GM12878 (cell line): ENCODE measurements around the gene SLC29A2. TPM values are rescaled to one million over a fixed set of nuclear protein-coding genes. Genes with fewer than 3 reads are reported as not detected.
A peak's percentile ranks its signal among the peaks of the same experiment; 100 is the strongest.

Experiments used
- ATAC-seq: fragments of 200-7000 bp; cut with Tn5 transposase; 3 replicates; pipeline ENCODE4 v1.9.1; 2020; ENCODE audit warnings: mild to moderate bottlenecking, moderate library complexity
- BruUV-seq: library from RNA; stranded (reverse); fragments of 400-500 nt; replicated peaks from 2 replicates; lab custom pipeline; 2021; lab: Mats Ljungman, UMichigan
- CTCF ChIA-PET: fragments of 300-600 bp; sonication (Branson Sonifier 250); formaldehyde crosslinking; extraction: SDS; loops from one replicate; lab custom pipeline; 2021; ENCODE audit warnings: inconsistent platforms; lab: Yijun Ruan, JAX
- POLR2A ChIA-PET: fragments of 350-600 bp; formaldehyde crosslinking; extraction: SDS; loops from one replicate; lab custom pipeline; 2021; ENCODE audit warnings: inconsistent platforms; lab: Charles Lee
- RAD21 ChIA-PET: fragments of 300-600 bp; sonication (Branson Sonifier 250); formaldehyde crosslinking; loops from one replicate; lab custom pipeline; 2023; ENCODE audit warnings: antibody characterized with exemption; ENCODE audit not compliant: unreplicated experiment; lab: Charles Lee
- SMC1A ChIA-PET: fragments of 300-600 bp; sonication (Branson Sonifier 250); formaldehyde crosslinking; loops from one replicate; lab custom pipeline; 2023; ENCODE audit not compliant: unreplicated experiment, uncharacterized antibody; lab: Charles Lee
- DNase-seq: peaks from one replicate; pipeline ENCODE4 v3.0.0-alpha.2; 2011; ENCODE audit warnings: low read depth, low spot score
- FAIRE-seq: peaks from 3 replicates; lab custom pipeline; 2011; peaks lifted over from hg19 to GRCh38; lab: Jason Lieb, UNC
- H2AFZ ChIP-seq: 2 replicates; pipeline ENCODE4 v1.6.0; 2011; ENCODE audit warnings: low read depth, low read length, control low read depth; ENCODE audit not compliant: control insufficient read depth
- H3K27ac ChIP-seq: 2 replicates; pipeline ENCODE4 v1.5.1; 2011; ENCODE audit warnings: control low read depth; ENCODE audit not compliant: control insufficient read depth, insufficient read depth
- H3K27me3 ChIP-seq, 2 experiments: replicated peaks in 1 of 2; 2 replicates each; pipeline versions ENCODE4 v1.6.0 to v1.6.1; 2011; ENCODE audit warnings: low read length in 1 of 2; ENCODE audit not compliant: control insufficient read depth in 2 of 2, insufficient read depth in 2 of 2
- H3K36me3 ChIP-seq, 2 experiments: 2 replicates each; pipeline ENCODE4 v1.5.1; 2011; ENCODE audit warnings: low read length in 1 of 2; ENCODE audit not compliant: control insufficient read depth in 2 of 2, insufficient read depth in 2 of 2
- H3K4me1 ChIP-seq: 2 replicates; pipeline ENCODE4 v1.6.1; 2011; ENCODE audit warnings: mild to moderate bottlenecking, low read length, moderate library complexity, mixed read lengths; ENCODE audit not compliant: control insufficient read depth, insufficient read depth
- H3K4me2 ChIP-seq: 2 replicates; pipeline ENCODE4 v1.6.0; 2011; ENCODE audit warnings: control low read depth; ENCODE audit not compliant: control insufficient read depth, insufficient read depth
- H3K4me3 ChIP-seq: fragments of 200-600 bp; sonication (generic); 2 replicates; pipeline ENCODE4 v1.5.1; 2016
- H3K79me2 ChIP-seq: 2 replicates; pipeline ENCODE4 v1.6.0; 2011; ENCODE audit warnings: low read length; ENCODE audit not compliant: control insufficient read depth, insufficient read depth
- H3K9ac ChIP-seq: 2 replicates; pipeline ENCODE4 v1.8.0; 2011; ENCODE audit warnings: low read length, control low read depth, mixed read lengths; ENCODE audit not compliant: control insufficient read depth, insufficient read depth
- H3K9me3 ChIP-seq: replicated peaks from 3 replicates; pipeline ENCODE4 v1.5.1; 2011; ENCODE audit warnings: mild to moderate bottlenecking, low read length; ENCODE audit not compliant: control insufficient read depth, insufficient read depth
- H4K20me1 ChIP-seq: 2 replicates; pipeline ENCODE4 v1.6.0; 2011; ENCODE audit not compliant: control insufficient read depth, insufficient read depth
- EGR1 ChIP-seq, 2 experiments: IDR thresholded peaks; 1 replicate in 1 of 2; 2 replicates in 1 of 2; pipeline ENCODE4 v1.6.1; 2011 to 2012; ENCODE audit warnings: low read depth in 2 of 2, low read length in 2 of 2, borderline replicate concordance in 1 of 2, mild to moderate bottlenecking in 1 of 2, moderate library complexity in 1 of 2
- ESRRA ChIP-seq: IDR thresholded peaks from 2 replicates; pipeline ENCODE4 v1.6.1; 2012; ENCODE audit warnings: mild to moderate bottlenecking, low read length, improper control_type of control experiment
- PKNOX1 ChIP-seq: fragments of 450-650 bp; IDR thresholded peaks from 2 replicates; pipeline ENCODE4 v1.6.1; 2016; ENCODE audit warnings: mild to moderate bottlenecking
- PML ChIP-seq: IDR thresholded peaks from 2 replicates; pipeline ENCODE4 v1.6.1; 2012; ENCODE audit warnings: low read length, inconsistent platforms
- POLR2A ChIP-seq: IDR thresholded peaks from 2 replicates; pipeline ENCODE4 v1.6.1; 2011; ENCODE audit warnings: low read depth, mild to moderate bottlenecking, low read length
- PRDM15 ChIP-seq: fragments of 450-650 bp; formaldehyde crosslinking; IDR thresholded peaks from 2 replicates; pipeline ENCODE4 v1.4.0; 2020; ENCODE audit warnings: mild to moderate bottlenecking, moderate library complexity
- SKIL ChIP-seq: fragments of 450-650 bp; IDR thresholded peaks from 2 replicates; pipeline ENCODE4 v1.6.1; 2017; ENCODE audit warnings: mild to moderate bottlenecking, low read depth, inconsistent platforms; ENCODE audit not compliant: poor library complexity, severe bottlenecking
- SMARCA5 ChIP-seq: fragments of 450-650 bp; IDR thresholded peaks from 2 replicates; pipeline ENCODE4 v1.6.1; 2017; ENCODE audit warnings: mild to moderate bottlenecking
- ZBTB11 ChIP-seq: fragments of 450-650 bp; formaldehyde crosslinking; IDR thresholded peaks from 2 replicates; pipeline ENCODE4 v1.5.0; 2022; ENCODE audit warnings: mild to moderate bottlenecking, missing genetic modification characterization
- ZZZ3 ChIP-seq: IDR thresholded peaks from 2 replicates; pipeline ENCODE4 v1.6.1; 2011; ENCODE audit warnings: low read depth; ENCODE audit not compliant: control insufficient read depth, insufficient read length
- WGBS: methylation state at CpG from one replicate; pipeline ENCODE4 v1.1.6; 2016; ENCODE audit warnings: low lambda C conversion rate; ENCODE audit not compliant: insufficient replicate concordance, insufficient coverage; ENCODE audit errors: missing lambda C conversion rate; 5-methylcytosine and 5-hydroxymethylcytosine counted together
- in situ Hi-C: fragments of 300-500 bp; cut with MboI; formaldehyde crosslinking; loops from 9 replicates; pipeline ENCODE4 v1.14.3; 2018; ENCODE audit warnings: mixed read lengths
- intact Hi-C: fragments of 100-400 bp; cut with micrococcal nuclease; formaldehyde crosslinking; loops from one replicate; pipeline ENCODE4 v1.14.2; 2022; ENCODE audit not compliant: unreplicated experiment
- polyA plus RNA-seq, 11 experiments: library from polyadenylated mRNA; depleted of rRNA in 4 of 11; unstranded in 6 of 11; stranded (reverse) in 5 of 11; fragments of >200 nt; fragmentation: Nextera tagmentation in 4 of 11; fragmentation: Illumina TruSeq in 1 of 11; extraction: Ambion mirVana in 4 of 11; extraction: Trizol in 1 of 11; gene quantifications; 1 replicate in 1 of 11; 2 replicates in 10 of 11; pipeline versions ENCODE4 v1.2.1 to v1.2.3, GENCODE V29; 2011 to 2016; ENCODE audit warnings: inconsistent platforms in 2 of 11, missing spikeins in 2 of 11, low read depth in 1 of 11
- total RNA-seq, 4 experiments: library from RNA; depleted of rRNA in 3 of 4; stranded (reverse); fragments of >200 nt in 3 of 4; fragmentation: Illumina TruSeq in 1 of 4; extraction: Trizol in 1 of 4; gene quantifications; 2 replicates each; pipeline versions ENCODE4 v1.2.1 to v1.2.3, GENCODE V29; 2013 to 2021

The SLC29A2 gene
- total and polyA plus RNA-seq, 10 of the 15 experiments (the other 5 are each of a cell fraction or from before 2014, with no cell fraction given) = 0.27 to 7.5 (median 2.2) TPM

GRCh38 chr11:66337103-66337899 is 34.3 kb downstream of the SLC29A2 start:
- Histone ChIP-seq H3K9ac (no peak overlapping the region), H3K27me3 (no peaks in the 10 kb centered on the region), H4K20me1 (no peaks in the 10 kb centered on the region), H3K27ac (no peak overlapping the region), H2AFZ (no peak overlapping the region), H3K79me2 (no peaks in the 10 kb centered on the region), H3K4me1 (peaks cover 21% of the 10 kb centered on the region), H3K36me3 (peaks cover 0 to 19% of the 10 kb centered on the region in 2 experiments; a peak in 3 of 4 replicates), H3K4me3 (no peak overlapping the region), H3K9me3 (no peaks in the 10 kb centered on the region), H3K4me2 (peak overlapping the region; percentile 62)
- CTCF ChIA-PET = interaction anchor here (1.0 to 2.6 kb wide), 6 partner anchors 8 to 49 kb away, joined by 3 to 50 read pairs (median 10); partner anchors contain the start of genes BRMS1 and YIF1A
- DNase-seq (no peak), FAIRE-seq (no peak), ATAC-seq (no peak)
- BruUV-seq = no TSS peak
- no peak for TF ChIP-seq ZBTB11 (CRISPR knock-in tag)
- TF ChIP-seq SKIL = no peak
- no peak for TF ChIP-seq EGR1 (IDR thresholded peaks at IDR 0.05; ENCODE audit: borderline replicate concordance in 1 of 2, low read depth in 2 of 2, low read length in 2 of 2)
- 0 out of 2 replicates have a peak, but pooled peaks have one; percentile 4 for TF ChIP-seq PKNOX1
- TF ChIP-seq ZZZ3 = no peak
- TF ChIP-seq SMARCA5 = 0 out of 2 replicates have a peak, but pooled peaks have one; percentile 57
- no peak for TF ChIP-seq ESRRA
- TF ChIP-seq POLR2A = no peak
- no peak for TF ChIP-seq PRDM15 (CRISPR knock-in tag)
- no peak for TF ChIP-seq PML
- WGBS = 55% methylated on average over 18 of the region's 18 CpGs
- RAD21 ChIA-PET = interaction anchor here (1.2 to 3.6 kb wide), 3 partner anchors 25 to 49 kb away, joined by 3 to 49 read pairs (median 6); no protein-coding TSS in a partner anchor
- intact Hi-C loops (no loop called here), in situ Hi-C loops (no loop called here)
- POLR2A ChIA-PET = interaction anchor here (0.8 kb wide), 1 partner anchor 25 kb away, joined by 3 read pairs; no protein-coding TSS in a partner anchor
- SMC1A ChIA-PET = interaction anchor here (0.7 to 2.2 kb wide), 5 partner anchors 8 to 52 kb away, joined by 3 to 16 read pairs (median 3); partner anchors contain the start of gene CD248
